Measurements from ENCODE around the gene PTPRCAP.

Gene PTPRCAP

DNA sequence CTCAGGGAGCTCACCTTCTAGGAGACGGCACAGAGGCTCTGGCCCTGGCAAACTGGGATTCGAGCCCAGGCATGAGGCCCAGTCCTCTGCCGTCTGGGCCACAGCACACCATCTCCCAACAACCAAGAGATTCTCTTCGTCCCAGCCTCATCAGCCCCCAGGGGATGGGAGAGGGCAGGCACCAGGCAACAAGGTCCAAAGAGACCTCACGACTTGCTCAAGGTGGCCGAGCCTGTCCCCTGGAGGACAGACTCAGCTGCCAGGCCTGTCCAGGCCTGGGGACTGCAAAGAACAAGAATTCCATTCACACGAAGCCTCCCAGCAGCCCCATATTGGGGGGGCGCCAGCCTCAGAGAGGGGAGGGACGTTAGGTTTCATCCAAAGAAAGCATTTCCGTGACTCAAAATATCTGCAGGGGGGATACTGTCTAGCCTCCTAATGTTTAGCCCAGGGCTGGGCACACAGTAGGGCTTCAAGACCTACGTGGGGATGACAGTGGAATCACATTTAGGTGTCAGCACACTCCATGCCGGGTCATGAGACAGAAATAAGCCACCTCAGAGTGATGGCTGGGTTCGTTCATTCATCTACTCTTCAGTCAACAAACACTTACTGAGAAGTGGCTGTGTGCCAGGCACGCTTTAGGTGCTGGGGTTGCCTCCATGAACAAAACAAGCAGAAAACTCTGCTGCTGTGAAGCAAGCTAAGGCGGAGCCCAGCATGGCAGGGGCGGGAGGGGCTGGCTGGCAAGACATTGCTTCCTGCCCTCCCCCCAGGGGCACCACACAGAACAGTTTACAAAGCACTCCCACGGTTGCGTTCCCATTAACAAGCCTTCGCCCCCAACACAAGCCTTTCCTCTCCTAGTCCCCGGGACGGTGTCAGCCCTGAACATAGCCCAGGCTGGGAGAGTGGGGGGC lies 20.8 kb downstream of the PTPRCAP start:
- peak overlapping the region in 16 of 21 experiments; percentile 25 to 95 (median 50) for H3K27ac ChIP-seq
- H3K4me3 ChIP-seq, result no peak overlapping the region

DNA sequence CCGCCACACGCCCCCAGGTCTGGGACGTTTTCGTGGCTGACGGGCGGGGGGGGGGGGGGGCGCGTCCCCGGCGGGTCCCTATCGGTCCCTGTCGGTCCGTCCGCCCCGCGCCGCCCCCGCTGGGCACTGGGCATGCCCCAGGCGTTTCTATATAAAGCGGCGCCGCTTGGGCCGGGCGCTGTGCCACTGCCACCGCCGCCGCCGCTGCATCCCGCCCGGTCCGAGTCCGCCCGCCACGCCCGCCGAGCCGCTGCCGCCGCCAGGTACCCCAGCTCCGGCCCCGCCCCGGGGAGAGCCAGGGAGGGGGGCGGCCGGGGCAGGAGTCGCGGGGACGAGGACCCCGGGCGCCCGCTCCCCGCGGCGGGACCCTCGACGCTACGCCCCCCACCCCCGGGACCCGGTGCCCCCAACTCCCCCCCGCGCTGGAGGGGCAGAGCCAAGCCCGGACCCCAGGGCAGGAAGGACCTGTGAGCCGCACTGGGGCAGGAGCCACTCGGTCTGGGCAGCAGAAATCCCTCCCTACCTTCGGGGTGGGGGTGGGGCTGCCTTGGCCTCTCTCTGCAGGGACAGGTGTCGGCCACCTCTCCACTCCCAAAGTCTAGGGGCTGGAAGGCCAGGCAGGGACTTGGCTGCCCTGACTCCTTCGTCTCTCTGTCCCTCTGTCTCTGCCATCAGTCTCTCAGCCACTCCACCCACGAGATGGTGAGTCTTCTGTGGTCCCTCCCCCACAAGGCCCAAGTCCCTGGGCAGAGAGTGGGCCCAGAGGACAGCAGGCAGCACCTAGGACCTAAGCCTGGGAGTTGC lies 21.8 kb downstream of the PTPRCAP start, which contains the start of gene CARNS1:
Gene CARNS1 (plus strand): TSS at position 178 of the 804 bp plus-strand sequence. CDS start 522 bp downstream, at position 700.
- H3K4me3 ChIP-seq, result peak within 1 kb of the TSS in 5 of 7 experiments; percentile 6 to 42 (median 24)
- H3K27ac ChIP-seq, result peak within 1 kb of the TSS in 17 of 21 experiments; percentile 5 to 95 (median 62)

DNA sequence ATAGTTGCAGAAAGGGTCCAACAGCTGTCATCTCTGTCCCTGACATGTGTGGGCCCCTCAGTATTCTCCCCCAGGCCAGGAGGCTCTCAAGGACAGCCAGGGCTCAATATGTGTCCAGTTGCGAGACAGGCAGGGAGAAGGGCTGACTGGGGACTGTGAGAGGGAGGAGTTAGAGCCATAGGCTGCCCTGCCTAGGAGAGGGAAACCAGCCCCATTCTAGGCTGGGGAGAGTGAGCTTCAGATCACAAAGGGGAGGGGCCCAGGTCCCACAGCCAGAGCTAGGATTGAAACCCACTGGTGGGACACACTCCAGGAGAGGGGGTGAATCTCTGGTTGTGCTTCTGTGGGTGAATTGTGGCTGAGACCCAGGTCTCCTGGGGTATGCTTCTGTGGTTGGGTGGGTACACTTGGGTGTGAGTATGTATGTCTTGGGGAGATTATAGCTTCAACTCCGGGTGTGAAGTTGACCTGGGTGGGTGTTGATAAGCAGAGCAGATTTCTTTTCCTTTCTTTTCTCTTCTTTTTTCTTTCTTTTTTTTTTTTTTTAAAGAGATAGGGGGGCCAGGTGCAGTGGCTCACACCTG lies 24.1 kb downstream of the PTPRCAP start:
- H3K27ac ChIP-seq, result peak overlapping the region in 2 of 21 experiments; percentile 27 to 58

DNA sequence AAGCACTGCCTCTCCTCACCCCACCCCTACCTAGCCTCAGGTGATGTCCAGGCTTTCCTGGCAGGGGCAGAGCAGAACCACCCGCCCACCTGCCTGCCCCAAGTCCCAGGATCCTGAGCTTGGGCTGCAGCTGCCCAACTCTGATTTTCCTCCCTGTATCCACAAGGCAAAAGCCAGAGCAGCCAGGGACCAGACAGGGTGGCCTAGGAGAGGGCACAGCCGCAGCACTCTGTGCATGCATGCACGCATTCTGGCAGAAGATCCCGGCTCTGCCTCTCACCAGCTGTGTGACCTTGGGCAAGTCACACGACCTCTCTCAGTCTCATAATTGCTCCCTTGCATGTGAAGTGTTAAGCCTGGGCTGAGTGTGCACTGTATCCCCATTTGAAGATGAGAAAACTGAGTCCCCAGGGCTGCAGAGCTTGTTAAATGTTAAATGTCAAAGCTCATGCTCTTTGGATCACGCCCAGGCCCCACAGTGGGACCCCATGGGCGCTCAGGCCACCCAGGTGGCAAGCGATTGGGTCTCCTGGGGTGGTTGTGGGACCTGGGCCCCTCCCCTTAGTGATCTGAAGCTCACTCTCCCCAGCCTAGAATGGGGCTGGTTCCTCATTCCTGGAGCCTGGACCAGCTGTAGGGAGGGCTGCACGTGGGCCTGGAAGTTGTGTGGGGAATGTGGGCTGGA lies 24.8 kb downstream of the PTPRCAP start:
- Histone ChIP-seq H3K27ac (peak overlapping the region in 3 of 21 experiments; percentile 27 to 58 (median 30)), H3K4me3 (no peak overlapping the region)

More for the DNA sequence above, 24.1 kb downstream of the PTPRCAP start:
- H3K4me3 ChIP-seq, result no peak overlapping the region

DNA sequence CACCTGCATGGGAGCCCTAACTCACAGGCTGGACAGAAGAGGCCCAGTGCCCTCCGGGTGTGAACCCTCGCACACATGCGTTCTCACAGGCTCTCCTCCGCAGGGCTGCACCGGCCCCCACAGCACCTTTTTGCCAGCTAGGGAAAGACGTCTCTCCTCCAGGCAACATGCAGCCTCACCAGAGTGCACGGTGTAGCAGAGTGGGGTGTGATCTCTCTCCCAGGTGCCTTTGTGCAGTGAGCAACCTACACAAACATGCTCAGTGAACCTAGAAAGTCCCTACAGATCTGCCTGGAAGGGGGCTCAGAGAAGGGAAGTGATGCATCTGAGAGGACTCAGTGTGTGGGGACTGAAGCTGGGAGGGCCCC lies 25.7 kb downstream of the PTPRCAP start:
- no peak overlapping the region for H3K4me3 ChIP-seq
- peak overlapping the region in 2 of 21 experiments; percentile 58 to 73 for H3K27ac ChIP-seq

DNA sequence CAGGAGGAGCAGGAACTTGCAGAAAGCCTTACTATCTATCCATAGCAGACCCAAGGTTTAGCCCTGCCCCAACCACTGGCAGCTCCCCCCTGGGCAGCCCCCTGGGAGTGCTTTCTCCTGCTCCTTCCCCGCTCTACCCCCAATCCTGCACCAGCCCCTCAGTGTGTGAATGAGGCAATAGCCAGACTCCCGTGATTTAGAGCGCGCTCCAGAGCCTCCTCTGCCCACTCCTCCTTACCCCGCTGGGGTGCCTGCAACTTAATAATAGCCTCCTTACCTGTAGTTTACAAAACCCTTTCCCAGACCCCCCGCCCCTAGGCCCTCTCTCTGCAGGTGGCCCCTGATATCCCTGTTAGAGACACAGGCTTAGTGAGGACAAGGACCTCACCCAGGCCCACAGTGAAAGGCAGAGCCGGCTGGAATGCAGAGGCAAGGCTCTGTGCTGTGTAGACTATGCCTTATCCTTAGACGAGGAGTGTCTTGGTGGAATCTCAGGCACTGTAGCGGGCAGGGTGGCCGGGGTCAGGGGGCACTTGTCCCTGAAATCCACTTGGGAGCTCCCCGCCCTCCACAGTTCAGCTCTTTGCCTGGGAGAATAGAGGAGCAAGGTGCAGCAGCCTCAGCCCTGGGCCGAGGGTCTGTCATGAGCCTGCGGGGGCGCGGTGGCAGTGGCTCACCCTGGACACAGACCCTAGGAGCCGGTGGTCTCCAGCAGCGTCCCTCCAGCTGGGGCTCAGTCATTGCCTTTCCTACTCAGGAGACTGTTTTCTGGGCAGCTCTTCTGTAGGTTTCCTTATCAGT lies 26.3 kb downstream of the PTPRCAP start:
- Histone ChIP-seq H3K27ac (peak overlapping the region in 4 of 21 experiments; percentile 58 to 99 (median 86)), H3K4me3 (no peak overlapping the region)

DNA sequence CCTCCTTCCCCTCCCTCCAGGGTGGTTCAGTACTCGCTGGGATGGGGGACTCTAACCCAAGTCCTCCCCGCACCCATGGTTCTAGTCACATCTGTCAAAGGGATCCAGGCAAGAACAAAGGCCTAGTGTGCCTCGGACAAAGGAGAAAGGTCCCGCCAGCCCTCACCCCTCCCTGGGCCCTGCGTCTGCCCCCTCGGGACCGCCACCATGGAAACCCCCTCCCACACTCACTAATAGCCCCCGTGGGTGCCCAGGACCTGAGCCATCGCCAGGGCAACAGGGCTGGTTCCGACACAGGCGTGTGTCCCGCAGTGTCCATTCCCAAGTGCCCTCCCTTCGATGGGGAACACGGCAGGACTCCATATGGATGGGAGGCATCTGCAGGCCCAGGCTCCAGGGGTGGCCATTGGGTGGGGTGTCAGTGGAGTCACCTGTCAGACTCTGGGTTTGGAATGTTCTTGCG lies 27.1 kb downstream of the PTPRCAP start:
- H3K27ac ChIP-seq, result peak overlapping the region in 9 of 21 experiments; percentile 65 to 99 (median 84)
- H3K4me3 ChIP-seq, result no peak overlapping the region

DNA sequence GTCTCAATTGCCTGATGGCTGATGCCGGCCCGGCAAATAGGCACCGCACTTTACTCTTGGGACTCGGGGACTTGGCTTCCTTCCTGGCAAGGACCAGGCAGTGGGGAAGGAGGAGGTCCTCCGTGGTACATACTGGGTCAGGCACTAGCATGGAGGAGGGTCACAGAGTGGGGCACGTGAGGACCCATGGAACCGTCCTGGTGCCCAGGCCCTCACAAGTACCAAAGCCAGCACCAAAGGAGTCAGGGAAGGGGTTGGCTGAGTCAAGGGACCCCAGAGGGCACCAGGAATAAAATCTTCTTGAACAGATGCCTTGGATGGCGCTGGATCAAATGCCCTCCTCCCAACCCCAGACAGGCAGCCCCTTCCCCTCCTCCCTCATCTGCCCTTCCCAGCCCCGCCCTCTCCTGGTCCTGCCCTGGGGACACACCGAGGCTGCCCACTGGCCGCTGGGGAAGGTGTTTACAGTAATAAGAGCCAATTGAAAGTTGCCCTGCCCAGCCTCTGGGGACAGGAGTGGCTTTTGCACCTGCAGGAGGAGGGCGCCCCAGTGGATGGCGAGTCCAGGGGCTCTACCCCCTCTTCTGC lies 27.6 kb downstream of the PTPRCAP start:
- Histone ChIP-seq H3K4me3 (peak overlapping the region in 1 of 7 experiments; percentile 16), H3K27ac (peak overlapping the region in 15 of 21 experiments; percentile 6 to 99 (median 73))

DNA sequence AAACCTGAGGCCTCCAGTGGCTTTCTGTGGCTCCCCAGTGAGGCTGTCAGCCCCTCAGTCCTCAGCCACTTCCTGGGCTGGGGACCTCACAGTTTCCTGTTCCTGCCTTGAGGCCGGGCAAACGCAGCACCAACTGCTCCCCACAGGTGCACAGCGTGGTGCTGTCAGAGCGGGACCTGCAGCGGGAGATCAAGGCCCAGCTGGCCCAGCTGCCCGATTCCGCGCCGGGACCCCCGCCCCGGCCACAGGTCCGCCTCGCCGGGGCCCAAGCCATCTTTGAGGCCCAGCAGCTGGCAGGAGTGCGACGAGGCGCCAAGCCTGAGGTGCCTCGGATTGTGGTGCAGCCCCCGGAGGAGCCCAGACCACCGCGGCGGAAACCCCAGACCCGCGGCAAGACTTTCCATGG lies 28.2 kb downstream of the PTPRCAP start:
- Histone ChIP-seq H3K4me3 (peak overlapping the region in 2 of 7 experiments; percentile 12 to 16), H3K27ac (peak overlapping the region in 15 of 21 experiments; percentile 6 to 99 (median 73))

DNA sequence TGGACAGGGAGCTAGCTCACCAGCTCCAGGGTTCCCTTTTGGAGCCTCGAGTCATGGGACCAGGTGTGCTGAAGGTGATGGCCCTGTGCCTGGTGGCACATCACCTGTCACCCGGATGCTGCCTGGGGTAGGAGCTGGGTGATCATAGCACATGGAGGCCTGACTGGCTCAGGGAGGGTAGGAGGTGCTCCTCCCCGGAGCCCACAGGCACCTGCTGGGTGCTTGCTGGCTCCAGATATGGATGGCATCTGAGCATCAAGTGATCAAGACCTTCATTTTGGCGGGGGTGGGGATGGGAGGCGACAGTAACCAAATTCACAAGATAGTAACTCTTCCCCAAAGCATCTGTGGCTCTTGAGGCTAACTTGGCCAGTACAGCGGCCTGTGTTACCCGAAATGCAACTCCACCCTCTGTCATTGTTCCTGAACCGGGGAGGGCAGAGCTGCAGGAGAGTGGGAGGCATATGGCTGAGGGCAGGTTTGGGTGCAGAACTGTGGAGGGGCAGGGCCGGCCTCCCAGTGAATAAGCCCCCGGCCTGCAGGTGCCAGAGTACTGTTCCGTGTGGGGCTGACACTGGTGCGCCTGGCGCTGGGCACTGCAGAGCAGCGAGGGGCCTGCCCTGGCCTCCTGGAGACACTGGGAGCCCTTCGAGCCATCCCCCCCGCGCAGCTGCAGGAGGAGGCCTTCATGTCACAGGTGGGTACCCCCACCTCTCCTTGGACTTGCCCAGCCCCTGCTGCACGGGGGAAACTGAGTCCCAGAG lies 28.9 kb downstream of the PTPRCAP start:
- H3K27ac ChIP-seq, result peak overlapping the region in 15 of 21 experiments; percentile 6 to 99 (median 73)
- peak overlapping the region in 2 of 7 experiments; percentile 10 to 12 for H3K4me3 ChIP-seq

DNA sequence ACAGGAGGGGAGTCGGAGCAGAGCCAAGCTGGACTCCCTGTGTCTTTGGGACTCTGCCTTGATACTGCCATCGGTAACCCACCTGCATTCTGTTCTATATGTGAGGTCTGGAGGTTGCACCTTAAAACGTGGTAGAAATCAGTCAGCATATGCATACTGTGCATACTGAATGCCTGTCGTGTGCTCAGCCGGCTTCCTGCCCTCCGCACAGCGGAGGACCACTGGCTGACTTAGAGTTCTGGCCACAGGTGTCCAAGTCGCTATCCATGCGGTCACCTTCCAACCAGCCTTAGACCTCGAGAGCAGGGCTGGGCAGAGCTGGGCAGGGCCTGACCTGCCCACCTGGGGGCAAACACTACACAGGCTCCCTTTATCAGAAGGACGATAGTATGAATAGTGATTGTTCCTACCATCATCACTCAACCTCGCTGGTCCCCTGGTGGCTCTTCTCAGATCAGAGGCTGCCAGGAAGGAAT lies 29.8 kb downstream of the PTPRCAP start:
- peak overlapping the region in 13 of 21 experiments; percentile 48 to 99 (median 77) for H3K27ac ChIP-seq
- H3K4me3 ChIP-seq, result peak overlapping the region in 1 of 7 experiments; percentile 5

DNA sequence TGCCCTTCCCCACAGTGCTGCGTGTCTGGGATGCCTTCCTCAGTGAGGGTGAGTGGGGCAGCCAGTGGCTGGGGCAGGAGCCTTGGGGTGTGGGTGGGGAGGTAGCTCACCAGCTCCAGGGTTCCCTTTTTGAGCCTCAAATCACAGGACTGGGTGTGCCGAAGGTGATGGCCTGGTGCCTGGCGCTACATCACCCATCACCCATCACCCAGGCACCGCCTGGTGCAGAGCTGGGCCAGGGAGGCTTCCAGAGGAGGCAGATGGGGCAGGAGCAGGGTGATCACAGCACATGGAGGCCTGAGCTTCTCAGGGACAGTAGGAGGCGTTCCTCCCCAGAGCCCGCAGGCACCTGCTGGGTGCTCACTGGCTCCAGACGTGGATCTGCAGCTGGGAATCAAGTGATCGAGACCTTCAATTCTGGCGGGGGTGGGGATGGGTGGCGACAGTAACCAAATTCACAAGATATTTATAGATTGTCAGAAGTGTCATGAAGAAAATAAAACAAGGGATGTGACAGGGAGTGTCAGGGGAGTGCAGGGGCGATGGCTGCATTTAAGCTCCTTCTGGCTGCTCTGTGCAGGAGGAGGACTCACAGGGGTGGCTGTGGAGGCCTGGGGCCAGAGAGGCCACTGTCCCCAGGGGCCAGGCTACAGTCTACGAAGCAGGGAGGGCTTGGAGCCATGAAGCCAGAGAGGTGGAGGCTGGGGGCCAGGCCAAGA lies 30.4 kb downstream of the PTPRCAP start:
- Histone ChIP-seq H3K27ac (peak overlapping the region in 14 of 21 experiments; percentile 46 to 99 (median 75)), H3K4me3 (peak overlapping the region in 1 of 7 experiments; percentile 5)

DNA sequence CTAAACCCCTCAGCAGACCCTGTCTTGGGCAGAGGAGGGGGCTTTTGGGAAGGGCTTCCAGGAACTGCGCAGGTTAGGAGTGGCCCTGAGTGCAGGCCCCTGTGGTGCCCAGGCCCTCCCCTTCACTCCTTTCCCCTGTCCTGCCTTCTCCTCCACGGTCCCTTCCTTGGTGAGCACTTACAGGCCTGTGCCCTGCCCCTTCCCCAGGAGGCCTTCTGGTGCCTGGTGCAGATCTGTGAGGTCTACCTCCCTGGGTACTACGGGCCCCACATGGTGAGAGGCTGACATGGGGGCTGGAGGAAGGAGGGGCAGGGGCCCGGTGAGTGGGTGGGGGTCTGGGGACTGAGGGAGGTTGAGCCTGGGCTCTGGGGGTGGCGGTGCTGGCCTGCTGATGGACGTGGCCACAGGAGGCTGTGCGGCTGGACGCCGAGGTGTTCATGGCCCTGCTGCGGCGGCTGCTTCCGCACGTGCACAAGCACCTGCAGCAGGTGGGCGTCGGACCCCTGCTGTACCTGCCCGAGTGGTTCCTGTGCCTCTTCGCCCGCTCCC lies 31.0 kb downstream of the PTPRCAP start:
- Histone ChIP-seq H3K27ac (peak overlapping the region in 14 of 21 experiments; percentile 33 to 99 (median 75)), H3K4me3 (no peak overlapping the region)

DNA sequence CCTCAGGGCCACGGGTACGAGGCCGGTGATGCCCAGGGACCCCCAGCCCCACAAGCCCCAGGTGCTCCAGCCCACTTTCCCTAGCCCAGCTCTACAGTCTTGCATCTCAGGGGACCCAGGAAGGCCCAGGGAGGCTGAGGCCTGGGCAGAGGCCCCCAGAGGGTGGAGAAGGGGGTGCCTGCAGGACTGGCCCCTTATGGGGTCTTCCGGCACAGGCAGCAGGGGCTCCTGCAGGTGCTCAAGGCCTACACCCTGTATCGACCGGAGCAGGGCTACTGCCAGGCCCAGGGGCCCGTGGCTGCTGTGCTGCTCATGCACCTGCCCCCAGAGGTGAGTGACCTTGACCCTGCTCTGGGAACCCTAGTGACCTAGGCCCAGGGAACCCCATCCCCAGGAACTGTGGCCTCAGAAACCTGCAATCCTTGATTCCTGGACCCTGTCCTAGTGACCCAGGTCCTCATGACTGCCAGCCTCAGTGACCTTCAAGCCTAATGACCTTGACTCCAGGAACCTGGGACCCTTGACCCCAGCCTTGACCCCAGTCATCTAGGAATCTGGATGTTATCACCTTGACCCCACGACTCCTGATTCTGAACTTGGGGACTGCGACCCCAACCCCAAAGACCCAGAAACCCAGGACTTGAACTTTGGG lies 31.7 kb downstream of the PTPRCAP start:
- Histone ChIP-seq H3K27ac (peak overlapping the region in 12 of 21 experiments; percentile 13 to 99 (median 96)), H3K4me3 (peak overlapping the region in 2 of 7 experiments; percentile 40 to 44)

DNA sequence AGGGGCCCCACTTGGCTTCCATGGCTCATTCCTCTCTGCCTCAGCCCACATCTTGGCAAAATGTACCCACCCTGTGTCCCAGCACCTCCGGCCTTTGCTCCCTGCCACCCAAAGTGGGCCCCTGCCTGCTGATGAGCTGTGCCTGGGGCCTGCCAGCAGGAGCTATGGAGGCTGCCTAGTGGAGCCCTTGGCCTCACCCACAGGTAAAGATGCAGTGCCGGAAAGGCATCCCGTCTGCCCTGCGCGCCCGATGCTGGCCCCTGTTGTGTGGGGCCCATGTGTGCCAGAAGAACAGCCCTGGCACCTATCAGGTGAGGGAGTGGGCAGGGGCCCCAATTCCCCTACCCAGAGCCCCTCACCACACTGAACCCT lies 32.3 kb downstream of the PTPRCAP start:
- H3K4me3 ChIP-seq, result peak overlapping the region; percentile 22 to 48 (median 39)
- peak overlapping the region in 13 of 21 experiments; percentile 44 to 99 (median 95) for H3K27ac ChIP-seq

All from skin epidermis (tissue), 12 donors.